Neuronal stem cell (in vitro differentiated cells): ENCODE results near the gene SLC6A14. TPM values are rescaled to one million over a fixed set of nuclear protein-coding genes. Genes with fewer than 3 reads are reported as not detected.

Experiments used
- DNase-seq: peaks from one replicate; pipeline ENCODE4 v3.0.0-alpha.2; 2013; ENCODE audit warnings: low spot score
- H2AFZ ChIP-seq: one replicate; pipeline ENCODE4 v1.6.1; 2013; ENCODE audit warnings: mild to moderate bottlenecking, low read length, inconsistent platforms
- H2AK5ac ChIP-seq: 2 replicates; pipeline ENCODE4 v1.6.1; 2013; ENCODE audit warnings: low read depth, mild to moderate bottlenecking, inconsistent platforms, low read length, moderate library complexity, mixed read lengths
- H2BK120ac ChIP-seq: 2 replicates; pipeline ENCODE4 v1.6.1; 2013; ENCODE audit warnings: low read depth, mild to moderate bottlenecking, inconsistent platforms, low read length, moderate library complexity, mixed read lengths
- H2BK12ac ChIP-seq: one replicate; pipeline ENCODE4 v1.6.1; 2013; ENCODE audit warnings: low read length, inconsistent platforms
- H2BK15ac ChIP-seq: 2 replicates; pipeline ENCODE4 v1.6.1; 2013; ENCODE audit warnings: mild to moderate bottlenecking, low read length, inconsistent platforms, mixed read lengths
- H2BK5ac ChIP-seq: one replicate; pipeline ENCODE4 v1.6.1; 2013; ENCODE audit warnings: inconsistent platforms, mild to moderate bottlenecking, low read length, moderate library complexity
- H3K14ac ChIP-seq: one replicate; pipeline ENCODE4 v1.6.1; 2013; ENCODE audit warnings: low read length, inconsistent platforms
- H3K18ac ChIP-seq: 2 replicates; pipeline ENCODE4 v1.6.1; 2013; ENCODE audit warnings: low read length, inconsistent platforms
- H3K23ac ChIP-seq: 2 replicates; pipeline ENCODE4 v1.6.1; 2013; ENCODE audit warnings: low read depth, mild to moderate bottlenecking, mixed read lengths, low read length, inconsistent platforms; ENCODE audit not compliant: poor library complexity
- H3K27ac ChIP-seq: replicated peaks from 3 replicates; pipeline ENCODE4 v1.5.1; 2013; ENCODE audit warnings: low read length, inconsistent platforms
- H3K27me3 ChIP-seq, 3 experiments: 2 replicates each; pipeline ENCODE4 v1.6.1; 2013; ENCODE audit warnings: low read length in 3 of 3, mild to moderate bottlenecking in 2 of 3, inconsistent platforms in 1 of 3, low read depth in 1 of 3, mixed read lengths in 1 of 3, moderate library complexity in 1 of 3; ENCODE audit not compliant: control insufficient read depth in 3 of 3, insufficient read depth in 3 of 3
- H3K36me3 ChIP-seq, 2 donors: replicated peaks in 1 of 2; 2 replicates each; pipeline ENCODE4 v1.6.1; 2013; ENCODE audit warnings: low read length in 2 of 2; ENCODE audit not compliant: control insufficient read depth in 2 of 2, insufficient read depth in 2 of 2
- H3K4ac ChIP-seq: 2 replicates; pipeline ENCODE4 v1.6.1; 2013; ENCODE audit warnings: inconsistent platforms, mild to moderate bottlenecking, low read length, moderate library complexity
- H3K4me1 ChIP-seq, 2 donors: 1 replicate in 1 of 2; 2 replicates in 1 of 2; pipeline ENCODE4 v1.6.1; 2013; ENCODE audit warnings: low read length in 2 of 2, low read depth in 1 of 2; ENCODE audit not compliant: control insufficient read depth in 2 of 2, insufficient read depth in 1 of 2
- H3K4me2 ChIP-seq: one replicate; pipeline ENCODE4 v1.6.1; 2013; ENCODE audit warnings: mild to moderate bottlenecking, low read length, inconsistent platforms; ENCODE audit not compliant: insufficient read depth, poor library complexity, severe bottlenecking
- H3K4me3 ChIP-seq, 2 donors: 2 replicates each; pipeline ENCODE4 v1.5.1; 2013; ENCODE audit warnings: low read length in 2 of 2, mild to moderate bottlenecking in 2 of 2, inconsistent platforms in 1 of 2, moderate library complexity in 1 of 2
- H3K79me1 ChIP-seq: one replicate; pipeline ENCODE4 v1.6.1; 2013; ENCODE audit warnings: low read depth, mild to moderate bottlenecking, inconsistent platforms, low read length, moderate library complexity
- H3K9ac ChIP-seq: one replicate; pipeline ENCODE4 v1.6.1; 2013; ENCODE audit warnings: mild to moderate bottlenecking, low read depth, low read length, inconsistent platforms; ENCODE audit not compliant: poor library complexity
- H3K9me3 ChIP-seq, 2 donors: replicated peaks in 1 of 2; 2 replicates each; pipeline versions ENCODE3 to v1.6.1; 2013; ENCODE audit warnings: low read length in 2 of 2, mild to moderate bottlenecking in 2 of 2, inconsistent platforms in 1 of 2, low read depth in 1 of 2, mixed read lengths in 1 of 2, moderate library complexity in 1 of 2; ENCODE audit not compliant: control insufficient read depth in 2 of 2, insufficient read depth in 1 of 2
- H4K8ac ChIP-seq: one replicate; pipeline ENCODE4 v1.6.1; 2013; ENCODE audit warnings: low read depth, mild to moderate bottlenecking, inconsistent platforms, low read length, moderate library complexity
- H4K91ac ChIP-seq: one replicate; pipeline ENCODE4 v1.6.1; 2013; ENCODE audit warnings: low read length, low read depth, mild to moderate bottlenecking, inconsistent platforms; ENCODE audit not compliant: poor library complexity
- WGBS, 2 donors: extraction: QIAGEN DNeasy Blood & Tissue Kit; methylation state at CpG; one replicate each; pipeline ENCODE4 v1.1.7; 2013; ENCODE audit warnings: missing lambda C conversion rate in 2 of 2, mixed read lengths in 1 of 2; ENCODE audit not compliant: insufficient read length in 2 of 2, insufficient replicate concordance in 1 of 2; ENCODE audit errors: extremely low coverage in 2 of 2; 5-methylcytosine and 5-hydroxymethylcytosine counted together
- polyA plus RNA-seq, 2 experiments: library from polyadenylated mRNA; stranded (reverse); fragments of 200-250 nt; gene quantifications; one replicate each; pipeline ENCODE4 v1.2.3, GENCODE V29; 2013

Gene SLC6A14, protein sequence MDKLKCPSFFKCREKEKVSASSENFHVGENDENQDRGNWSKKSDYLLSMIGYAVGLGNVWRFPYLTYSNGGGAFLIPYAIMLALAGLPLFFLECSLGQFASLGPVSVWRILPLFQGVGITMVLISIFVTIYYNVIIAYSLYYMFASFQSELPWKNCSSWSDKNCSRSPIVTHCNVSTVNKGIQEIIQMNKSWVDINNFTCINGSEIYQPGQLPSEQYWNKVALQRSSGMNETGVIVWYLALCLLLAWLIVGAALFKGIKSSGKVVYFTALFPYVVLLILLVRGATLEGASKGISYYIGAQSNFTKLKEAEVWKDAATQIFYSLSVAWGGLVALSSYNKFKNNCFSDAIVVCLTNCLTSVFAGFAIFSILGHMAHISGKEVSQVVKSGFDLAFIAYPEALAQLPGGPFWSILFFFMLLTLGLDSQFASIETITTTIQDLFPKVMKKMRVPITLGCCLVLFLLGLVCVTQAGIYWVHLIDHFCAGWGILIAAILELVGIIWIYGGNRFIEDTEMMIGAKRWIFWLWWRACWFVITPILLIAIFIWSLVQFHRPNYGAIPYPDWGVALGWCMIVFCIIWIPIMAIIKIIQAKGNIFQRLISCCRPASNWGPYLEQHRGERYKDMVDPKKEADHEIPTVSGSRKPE
- polyA plus RNA-seq (2013, experiment 1 of 2): not detected
- not detected for polyA plus RNA-seq (2013, experiment 2 of 2)

DNA sequence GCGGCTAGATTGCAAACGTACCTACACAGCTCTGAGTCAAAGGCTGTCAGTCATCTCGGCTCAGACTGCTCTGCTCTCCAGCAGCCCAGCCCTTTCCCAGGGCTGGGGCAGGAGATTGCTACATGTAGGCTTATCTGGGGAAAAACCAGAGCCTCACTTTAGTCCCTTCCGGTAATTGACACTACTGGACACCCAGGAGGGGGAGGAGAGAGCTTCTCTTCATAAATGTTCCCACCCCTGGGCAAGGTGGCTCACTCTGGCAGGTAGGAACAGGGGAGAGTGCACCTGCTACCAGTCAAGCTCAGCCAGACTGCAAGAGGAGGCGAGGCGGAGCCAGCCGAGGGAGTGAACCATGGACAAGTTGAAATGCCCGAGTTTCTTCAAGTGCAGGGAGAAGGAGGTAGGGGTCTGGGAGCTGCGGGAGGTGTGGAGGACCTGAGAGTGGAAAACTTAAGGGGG, at the start of gene SLC6A14:
TSS of gene SLC6A14 (plus strand) at position 249 of the 459 bp plus-strand sequence. CDS start at position 353, 104 bp downstream.
- WGBS, 2 donors: no CpG with 5 or more reads among the region's 9 CpGs
- H2AFZ ChIP-seq: no peak within 1 kb of the TSS

DNA sequence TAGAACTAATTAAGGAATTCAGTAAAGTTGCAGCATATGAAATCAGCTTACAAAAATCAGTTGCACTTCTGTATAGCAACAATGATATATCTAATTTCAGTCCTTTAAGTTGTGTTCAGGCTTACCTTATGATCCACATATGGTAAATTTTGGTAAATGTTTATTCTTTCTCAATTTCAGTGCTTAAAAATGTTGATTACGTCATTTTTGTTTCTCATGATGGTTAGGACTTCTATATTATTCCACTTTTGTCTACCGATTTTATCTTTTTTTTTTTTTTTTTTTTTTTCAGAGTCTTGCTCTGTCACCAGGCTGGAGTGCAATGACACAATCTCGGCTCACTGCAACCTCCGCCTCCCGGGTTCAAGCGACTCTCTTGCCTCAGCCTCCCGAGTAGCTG, 40.7 kb upstream of the SLC6A14 start:
- H2BK12ac ChIP-seq: no peak overlapping the region
- H3K27me3 ChIP-seq: no peaks in the 10 kb centered on the region
- no peaks in the 10 kb centered on the region for H3K4me1 ChIP-seq
- no peak overlapping the region for H3K4me3 ChIP-seq
- H3K27ac ChIP-seq: no peak overlapping the region
- no peak overlapping the region for H2AK5ac ChIP-seq
- no peak overlapping the region for H3K23ac ChIP-seq
- H3K36me3 ChIP-seq: no peaks in the 10 kb centered on the region
- H4K91ac ChIP-seq: no peak overlapping the region
- H3K4ac ChIP-seq: no peak overlapping the region
- H3K18ac ChIP-seq: no peak overlapping the region
- H2BK15ac ChIP-seq: no peak overlapping the region
- no peak overlapping the region for H2BK120ac ChIP-seq
- H3K14ac ChIP-seq: no peak overlapping the region
- H2BK5ac ChIP-seq: no peak overlapping the region
- no CpG with 5 or more reads among the region's 7 CpGs for WGBS, 2 donors
- H3K9ac ChIP-seq: no peak overlapping the region
- no peak overlapping the region for H2AFZ ChIP-seq
- no peaks in the 10 kb centered on the region for H3K9me3 ChIP-seq
- no peaks in the 10 kb centered on the region for H3K79me1 ChIP-seq
- no peak for DNase-seq
- no peak overlapping the region for H3K4me2 ChIP-seq
- no peak overlapping the region for H4K8ac ChIP-seq

More for the DNA sequence above, at the start of gene SLC6A14:
- Histone ChIP-seq H3K4me3 (no peak within 1 kb of the TSS), H4K91ac (no peak within 1 kb of the TSS), H3K27me3 (peaks cover 0 to 16% (median 0%) of the 10 kb centered on the region in 3 experiments), H3K4me2 (no peak within 1 kb of the TSS), H3K9me3 (no peaks in the 10 kb centered on the region), H2BK12ac (no peak within 1 kb of the TSS), H3K18ac (no peak within 1 kb of the TSS), H3K23ac (no peak within 1 kb of the TSS), H2BK15ac (no peak within 1 kb of the TSS), H3K4me1 (no peaks in the 10 kb centered on the region), H4K8ac (no peak within 1 kb of the TSS), H3K9ac (no peak within 1 kb of the TSS), H3K14ac (no peak within 1 kb of the TSS), H2BK120ac (no peak within 1 kb of the TSS), H3K36me3 (no peaks in the 10 kb centered on the region), H3K27ac (no peak within 1 kb of the TSS), H3K79me1 (no peaks in the 10 kb centered on the region), H2AK5ac (no peak within 1 kb of the TSS), H2BK5ac (no peak within 1 kb of the TSS), H3K4ac (no peak within 1 kb of the TSS)
- no peak for DNase-seq

DNA sequence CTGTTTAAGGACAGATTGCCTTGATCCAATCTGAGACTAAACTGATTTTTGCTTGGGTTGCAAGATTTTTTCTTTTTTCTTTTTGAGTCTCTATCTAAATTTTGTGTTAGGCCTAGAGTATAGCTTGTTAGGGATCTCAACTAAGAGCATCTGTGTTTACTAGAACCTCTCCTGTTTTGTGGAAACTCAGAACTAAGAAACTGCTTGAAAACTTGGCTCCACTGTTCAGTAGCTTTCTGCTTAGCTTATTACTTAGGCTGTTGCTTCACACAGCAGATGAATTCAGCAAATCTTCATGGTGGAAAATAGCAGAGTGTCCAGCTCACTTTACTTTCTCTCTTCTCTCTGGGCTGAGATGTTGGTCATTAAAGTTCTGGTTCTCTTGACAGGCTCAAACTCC, 36.7 kb upstream of the SLC6A14 start:
- no peaks in the 10 kb centered on the region for H3K79me1 ChIP-seq
- H3K9ac ChIP-seq: no peak overlapping the region
- H3K4ac ChIP-seq: no peak overlapping the region
- no peak overlapping the region for H3K14ac ChIP-seq
- H3K4me1 ChIP-seq: no peaks in the 10 kb centered on the region
- H3K27ac ChIP-seq: no peak overlapping the region
- H2BK5ac ChIP-seq: no peak overlapping the region
- H3K9me3 ChIP-seq: no peaks in the 10 kb centered on the region
- no peak overlapping the region for H3K4me2 ChIP-seq
- no peak overlapping the region for H2BK120ac ChIP-seq
- no peaks in the 10 kb centered on the region for H3K36me3 ChIP-seq
- no peak overlapping the region for H2AK5ac ChIP-seq
- no peak for DNase-seq
- no peak overlapping the region for H4K8ac ChIP-seq
- no peak overlapping the region for H4K91ac ChIP-seq
- H3K4me3 ChIP-seq: no peak overlapping the region
- no peak overlapping the region for H3K18ac ChIP-seq
- no peak overlapping the region for H3K23ac ChIP-seq
- H2AFZ ChIP-seq: no peak overlapping the region
- no peak overlapping the region for H2BK12ac ChIP-seq
- H2BK15ac ChIP-seq: no peak overlapping the region
- H3K27me3 ChIP-seq: no peaks in the 10 kb centered on the region

DNA sequence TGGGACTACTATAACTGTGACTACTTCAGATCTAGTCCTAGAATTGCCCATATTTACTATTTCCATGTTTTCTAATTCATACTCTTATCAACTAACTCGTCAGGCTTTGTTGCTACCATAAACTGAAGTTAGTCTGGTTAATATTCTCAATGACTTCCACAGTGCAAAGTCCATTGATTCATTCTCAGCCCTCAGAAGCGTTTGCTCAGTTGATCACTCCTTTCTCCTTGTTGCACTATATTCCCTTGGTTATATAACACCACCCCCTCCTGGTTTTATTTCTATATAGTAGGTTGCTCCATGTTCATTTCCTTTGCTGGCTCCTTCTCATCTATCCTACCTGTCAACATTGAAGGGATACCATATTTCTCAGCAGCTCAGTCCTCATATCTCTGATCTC, 27.2 kb upstream of the SLC6A14 start:
- Histone ChIP-seq H4K8ac (no peak overlapping the region), H3K9me3 (no peaks in the 10 kb centered on the region), H2BK5ac (no peak overlapping the region), H3K27ac (no peak overlapping the region), H3K4me2 (no peak overlapping the region), H2AFZ (no peak overlapping the region), H3K18ac (no peak overlapping the region), H3K27me3 (no peaks in the 10 kb centered on the region), H2BK120ac (no peak overlapping the region), H2AK5ac (no peak overlapping the region), H2BK15ac (no peak overlapping the region), H3K9ac (no peak overlapping the region), H3K4me1 (no peaks in the 10 kb centered on the region), H3K79me1 (no peaks in the 10 kb centered on the region), H3K14ac (no peak overlapping the region), H3K23ac (no peak overlapping the region), H2BK12ac (no peak overlapping the region), H3K4ac (no peak overlapping the region), H4K91ac (no peak overlapping the region), H3K36me3 (no peaks in the 10 kb centered on the region), H3K4me3 (no peak overlapping the region)
- DNase-seq: no peak
- no CpG with 5 or more reads among the region's 2 CpGs for WGBS, 2 donors
